ENCODE measurements around the gene CCDC190.

- TF ChIP-seq CTCF (IDR thresholded peaks at IDR 0.05) (no peak), POLR2A (IDR thresholded peaks at IDR 0.05) (no peak)
These were observed 38.6 kb upstream of the CCDC190 start for GRCh38 chr1:162899422-162900146.

Measured in adrenal gland (tissue), 5 donors.